IPS-15b (cell line): ENCODE results near the gene GRID1.
"Not testable (repeated sequence)": the region's sequence is repeated elsewhere in the genome, so short reads cannot be mapped to it uniquely, and the experiment has no call there.

Source experiments
- H3K27me3 ChIP-seq: one replicate; pipeline ENCODE4 v1.6.1; 2013; ENCODE audit warnings: low read length; ENCODE audit not compliant: control insufficient read depth, insufficient read depth
- H3K36me3 ChIP-seq: one replicate; pipeline ENCODE4 v1.6.1; 2013; ENCODE audit warnings: low read length; ENCODE audit not compliant: control insufficient read depth, insufficient read depth
- H3K4me1 ChIP-seq: one replicate; pipeline ENCODE4 v1.6.1; 2013; ENCODE audit warnings: mild to moderate bottlenecking, low read length; ENCODE audit not compliant: control insufficient read depth, insufficient read depth
- H3K4me3 ChIP-seq: one replicate; pipeline ENCODE4 v1.5.1; 2013; ENCODE audit warnings: low read depth, low read length
- H3K9ac ChIP-seq: one replicate; pipeline ENCODE4 v1.6.1; 2013; ENCODE audit warnings: low read depth, mild to moderate bottlenecking, low read length
- H3K9me3 ChIP-seq: one replicate; pipeline ENCODE4 v1.6.1; 2013; ENCODE audit warnings: mild to moderate bottlenecking, low read length; ENCODE audit not compliant: control insufficient read depth, insufficient read depth

GRID1 gene

GRCh38 chr10:86107611-86108310 is 258.8 kb downstream of the GRID1 start:
- not testable (repeated sequence) for H3K9me3 ChIP-seq, H3K9ac ChIP-seq, H3K27me3 ChIP-seq, H3K36me3 ChIP-seq, H3K4me3 ChIP-seq, H3K4me1 ChIP-seq

GRCh38 chr10:86107131-86107530 is 259.5 kb downstream of the GRID1 start:
- no peak overlapping the region for H3K9ac ChIP-seq
- H3K27me3 ChIP-seq, result no peaks in the 10 kb centered on the region
- no peaks in the 10 kb centered on the region for H3K4me1 ChIP-seq
- H3K36me3 ChIP-seq, result no peaks in the 10 kb centered on the region
- H3K4me3 ChIP-seq, result no peak overlapping the region
- no peaks in the 10 kb centered on the region for H3K9me3 ChIP-seq

GRCh38 chr10:86106616-86107015 is 260.0 kb downstream of the GRID1 start:
- no peaks in the 10 kb centered on the region for H3K27me3 ChIP-seq
- no peaks in the 10 kb centered on the region for H3K9me3 ChIP-seq
- H3K4me1 ChIP-seq, result no peaks in the 10 kb centered on the region
- H3K36me3 ChIP-seq, result no peaks in the 10 kb centered on the region
- H3K9ac ChIP-seq, result no peak overlapping the region
- no peak overlapping the region for H3K4me3 ChIP-seq

- Histone ChIP-seq H3K4me1 (no peaks in the 10 kb centered on the region), H3K9ac (no peak overlapping the region), H3K27me3 (no peaks in the 10 kb centered on the region), H3K36me3 (no peaks in the 10 kb centered on the region), H3K4me3 (no peak overlapping the region), H3K9me3 (no peaks in the 10 kb centered on the region)
These were observed 261.0 kb downstream of the GRID1 start for GRCh38 chr10:86105640-86106039.

- H3K27me3 ChIP-seq, result no peaks in the 10 kb centered on the region
- H3K36me3 ChIP-seq, result no peaks in the 10 kb centered on the region
- no peak overlapping the region for H3K9ac ChIP-seq
- H3K9me3 ChIP-seq, result no peaks in the 10 kb centered on the region
- H3K4me3 ChIP-seq, result no peak overlapping the region
- no peaks in the 10 kb centered on the region for H3K4me1 ChIP-seq
These were observed 261.4 kb downstream of the GRID1 start for GRCh38 chr10:86105181-86105580.

GRCh38 chr10:86104611-86105145 is 261.9 kb downstream of the GRID1 start:
- Histone ChIP-seq H3K4me1 (no peaks in the 10 kb centered on the region), H3K36me3 (no peaks in the 10 kb centered on the region)

GRCh38 chr10:86104156-86104555 is 262.4 kb downstream of the GRID1 start:
- no peaks in the 10 kb centered on the region for H3K27me3 ChIP-seq
- H3K36me3 ChIP-seq, result no peaks in the 10 kb centered on the region
- no peak overlapping the region for H3K4me3 ChIP-seq
- H3K9ac ChIP-seq, result no peak overlapping the region
- no peaks in the 10 kb centered on the region for H3K9me3 ChIP-seq
- no peaks in the 10 kb centered on the region for H3K4me1 ChIP-seq

More at GRCh38 chr10:86104611-86105145, 261.9 kb downstream of the GRID1 start:
- Histone ChIP-seq H3K4me3 (no peak overlapping the region), H3K9me3 (no peaks in the 10 kb centered on the region), H3K27me3 (no peaks in the 10 kb centered on the region), H3K9ac (no peak overlapping the region)

- H3K27me3 ChIP-seq, result no peaks in the 10 kb centered on the region
- no peak overlapping the region for H3K4me3 ChIP-seq
- no peaks in the 10 kb centered on the region for H3K4me1 ChIP-seq
- no peaks in the 10 kb centered on the region for H3K36me3 ChIP-seq
- no peaks in the 10 kb centered on the region for H3K9me3 ChIP-seq
- no peak overlapping the region for H3K9ac ChIP-seq
These were observed 263.0 kb downstream of the GRID1 start for GRCh38 chr10:86103391-86104101.

GRCh38 chr10:86102451-86102850 is 264.1 kb downstream of the GRID1 start:
- no peaks in the 10 kb centered on the region for H3K36me3 ChIP-seq
- no peaks in the 10 kb centered on the region for H3K9me3 ChIP-seq
- no peaks in the 10 kb centered on the region for H3K27me3 ChIP-seq
- no peaks in the 10 kb centered on the region for H3K4me1 ChIP-seq
- H3K9ac ChIP-seq, result no peak overlapping the region
- no peak overlapping the region for H3K4me3 ChIP-seq

- no peak overlapping the region for H3K9ac ChIP-seq
- H3K4me1 ChIP-seq, result no peaks in the 10 kb centered on the region
- no peaks in the 10 kb centered on the region for H3K27me3 ChIP-seq
- no peaks in the 10 kb centered on the region for H3K9me3 ChIP-seq
- H3K4me3 ChIP-seq, result no peak overlapping the region
- H3K36me3 ChIP-seq, result no peaks in the 10 kb centered on the region
These were observed 264.6 kb downstream of the GRID1 start for GRCh38 chr10:86102031-86102430.

GRCh38 chr10:86100581-86101061 is 266.0 kb downstream of the GRID1 start:
- Histone ChIP-seq H3K9ac (no peak overlapping the region), H3K4me1 (no peaks in the 10 kb centered on the region), H3K9me3 (no peaks in the 10 kb centered on the region), H3K36me3 (no peaks in the 10 kb centered on the region), H3K4me3 (no peak overlapping the region), H3K27me3 (no peaks in the 10 kb centered on the region)
